AG09319 (cell line): ENCODE results near the gene PDZD2.
"Not testable (repeated sequence)": the region's sequence is repeated elsewhere in the genome, so short reads cannot be mapped to it uniquely, and the experiment has no call there.

Source experiments
- DNase-seq: peaks from one replicate; pipeline ENCODE4 v3.0.0-alpha.2; 2010; ENCODE audit warnings: low read depth; ENCODE audit errors: extremely low read depth
- CTCF ChIP-seq: IDR thresholded peaks from 2 replicates; pipeline ENCODE4 v1.5.1; 2011; ENCODE audit warnings: low read depth, mild to moderate bottlenecking, inconsistent platforms, low read length, moderate library complexity

Gene PDZD2

GRCh38 chr5:31638748-31639418 is at the start of gene PDZD2:
TSS of gene PDZD2 (plus strand) at chr5:31639131.
- TF ChIP-seq CTCF: peak; percentile 56
- DNase-seq: no peak

GRCh38 chr5:31593665-31594064 is 45.3 kb upstream of the PDZD2 start:
- no peak for TF ChIP-seq CTCF
- no peak for DNase-seq

- no peak for TF ChIP-seq CTCF
- DNase-seq: no peak
These were observed 42.6 kb upstream of the PDZD2 start for GRCh38 chr5:31596354-31596753.

GRCh38 chr5:31598640-31599611 is 40.0 kb upstream of the PDZD2 start:
- no peak for DNase-seq
- TF ChIP-seq CTCF: no peak

- DNase-seq: not testable (repeated sequence)
These were observed 36.6 kb upstream of the PDZD2 start for GRCh38 chr5:31602305-31602704.

- no peak for TF ChIP-seq CTCF
- DNase-seq: no peak
These were observed 34.7 kb upstream of the PDZD2 start for GRCh38 chr5:31604240-31604639.

GRCh38 chr5:31604644-31605043 is 34.3 kb upstream of the PDZD2 start:
- no peak for DNase-seq
- no peak for TF ChIP-seq CTCF
